ENCODE measurements around the gene XXYLT1.

Gene XXYLT1

GRCh38 chr3:195131176-195131575 lies 139.8 kb downstream of the XXYLT1 start:
- no peaks in the 10 kb centered on the region for H3K9me3 ChIP-seq
- no peaks in the 10 kb centered on the region for H3K36me3 ChIP-seq
- H3K27me3 ChIP-seq = no peaks in the 10 kb centered on the region
- H3K4me2 ChIP-seq = no peak overlapping the region
- no peak for TF ChIP-seq Cebpa-rat (IDR thresholded peaks at IDR 0.05)
- no peaks in the 10 kb centered on the region for H4K20me1 ChIP-seq
- no peak overlapping the region for H3K4me3 ChIP-seq
- H3K9ac ChIP-seq = no peak overlapping the region
- H3K4me1 ChIP-seq = peaks cover 35% of the 10 kb centered on the region
- H3K27ac ChIP-seq = no peak overlapping the region

DNA sequence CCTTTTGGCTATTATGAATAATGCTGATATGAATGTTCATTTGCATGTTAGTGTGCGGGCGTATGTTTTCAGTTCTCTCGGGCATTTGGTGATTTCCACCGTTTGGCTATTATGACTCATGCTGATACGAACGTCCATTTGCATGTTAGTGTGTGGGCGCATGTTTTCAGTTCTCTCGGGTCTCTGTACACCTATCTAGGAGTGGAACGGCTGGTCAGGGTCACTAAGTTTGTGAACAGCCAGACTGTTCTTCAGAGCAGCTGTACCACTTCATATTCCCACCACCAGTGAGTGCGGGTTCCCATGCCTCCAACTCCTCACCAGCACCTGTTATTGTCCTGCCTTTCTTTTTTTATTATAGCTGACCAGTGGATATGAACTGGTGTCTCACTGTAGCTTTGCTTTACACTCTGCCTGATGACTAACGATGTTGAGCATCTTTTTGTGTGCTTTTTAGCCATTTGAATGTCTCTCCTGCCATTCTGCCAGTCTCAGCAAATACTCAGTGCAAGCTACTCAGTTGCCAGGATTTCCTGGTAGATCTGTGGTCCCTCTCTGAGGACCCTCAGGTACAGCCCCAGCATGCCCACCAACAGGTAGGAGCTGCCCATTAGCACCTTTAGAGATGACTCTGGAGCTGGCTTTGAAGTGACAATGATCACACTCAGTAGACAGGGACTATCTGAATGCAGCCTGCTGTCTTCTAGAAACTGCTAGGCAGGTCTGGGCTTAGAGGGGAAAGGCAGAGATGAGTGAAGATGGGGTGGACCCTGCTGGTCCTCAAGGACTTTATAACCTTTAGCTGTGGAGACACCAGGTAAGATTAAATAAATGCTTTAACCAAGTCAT lies 141.1 kb downstream of the XXYLT1 start:
- H3K4me3 ChIP-seq = no peak overlapping the region
- no peak overlapping the region for H3K27ac ChIP-seq
- TF ChIP-seq Cebpa-rat (IDR thresholded peaks at IDR 0.05) = no peak

GRCh38 chr3:195129072-195129643 lies 141.8 kb downstream of the XXYLT1 start:
- H3K4me1 ChIP-seq = peaks cover 44% of the 10 kb centered on the region
- H3K36me3 ChIP-seq = no peaks in the 10 kb centered on the region
- no peak overlapping the region for H3K4me3 ChIP-seq
- H3K27me3 ChIP-seq = no peaks in the 10 kb centered on the region
- no peaks in the 10 kb centered on the region for H3K9me3 ChIP-seq
- no peak for TF ChIP-seq Cebpa-rat (IDR thresholded peaks at IDR 0.05)
- no peak overlapping the region for H3K27ac ChIP-seq
- no peak overlapping the region for H3K4me2 ChIP-seq
- no peaks in the 10 kb centered on the region for H4K20me1 ChIP-seq
- no peak overlapping the region for H3K9ac ChIP-seq

More for the DNA sequence above, 141.1 kb downstream of the XXYLT1 start:
- H3K4me1 ChIP-seq = peaks cover 37% of the 10 kb centered on the region
- no peaks in the 10 kb centered on the region for H3K9me3 ChIP-seq
- no peak overlapping the region for H3K9ac ChIP-seq
- no peaks in the 10 kb centered on the region for H3K27me3 ChIP-seq
- H3K4me2 ChIP-seq = no peak overlapping the region
- no peaks in the 10 kb centered on the region for H3K36me3 ChIP-seq
- no peaks in the 10 kb centered on the region for H4K20me1 ChIP-seq

DNA sequence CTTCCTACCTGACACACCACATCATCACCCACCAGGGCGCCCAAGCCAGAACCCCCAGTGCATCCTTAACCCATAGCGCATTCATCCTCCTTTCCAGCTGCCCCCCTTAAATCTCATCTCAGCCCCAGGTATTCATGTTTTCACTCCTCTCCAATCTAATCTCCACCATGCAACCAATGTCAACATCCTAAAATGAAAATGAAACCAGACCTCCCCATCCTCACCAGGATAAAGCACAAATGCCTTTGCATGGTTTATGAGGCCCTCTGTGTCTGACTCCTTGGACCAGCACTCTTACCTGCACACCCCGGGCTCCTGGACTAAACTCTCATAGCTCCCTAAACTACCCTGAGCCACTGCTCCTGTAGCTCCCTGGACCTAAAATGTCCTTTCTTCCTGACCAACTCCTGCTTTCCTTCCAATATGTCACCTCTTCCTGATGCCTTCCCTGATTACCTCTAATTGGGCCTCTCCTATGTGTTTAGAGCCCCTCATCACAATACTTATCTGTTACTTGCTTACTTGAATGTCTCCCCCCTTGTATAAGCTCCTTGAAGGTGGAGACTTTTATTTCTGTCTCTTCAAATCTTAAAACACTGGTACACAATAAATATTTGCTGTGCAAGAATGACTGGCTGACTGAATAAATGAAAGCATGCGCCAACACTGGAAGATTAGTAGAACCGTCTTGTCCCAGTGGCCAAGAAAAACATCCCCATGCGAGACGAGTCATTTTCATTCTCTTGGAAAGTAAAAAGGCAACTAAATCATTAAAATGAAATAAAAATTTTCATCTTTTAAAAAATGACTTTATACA lies 142.5 kb downstream of the XXYLT1 start:
- no peak for TF ChIP-seq Cebpa-rat (IDR thresholded peaks at IDR 0.05)
- H3K9me3 ChIP-seq = no peaks in the 10 kb centered on the region
- peak overlapping the region; percentile 83 for H3K4me2 ChIP-seq
- H3K27me3 ChIP-seq = no peaks in the 10 kb centered on the region
- no peaks in the 10 kb centered on the region for H3K36me3 ChIP-seq
- no peak overlapping the region for H3K4me3 ChIP-seq
- no peaks in the 10 kb centered on the region for H4K20me1 ChIP-seq
- H3K4me1 ChIP-seq = peaks cover 51% of the 10 kb centered on the region
- no peak overlapping the region for H3K9ac ChIP-seq
- H3K27ac ChIP-seq = no peak overlapping the region; the same call in 1 of the 2 replicates

DNA sequence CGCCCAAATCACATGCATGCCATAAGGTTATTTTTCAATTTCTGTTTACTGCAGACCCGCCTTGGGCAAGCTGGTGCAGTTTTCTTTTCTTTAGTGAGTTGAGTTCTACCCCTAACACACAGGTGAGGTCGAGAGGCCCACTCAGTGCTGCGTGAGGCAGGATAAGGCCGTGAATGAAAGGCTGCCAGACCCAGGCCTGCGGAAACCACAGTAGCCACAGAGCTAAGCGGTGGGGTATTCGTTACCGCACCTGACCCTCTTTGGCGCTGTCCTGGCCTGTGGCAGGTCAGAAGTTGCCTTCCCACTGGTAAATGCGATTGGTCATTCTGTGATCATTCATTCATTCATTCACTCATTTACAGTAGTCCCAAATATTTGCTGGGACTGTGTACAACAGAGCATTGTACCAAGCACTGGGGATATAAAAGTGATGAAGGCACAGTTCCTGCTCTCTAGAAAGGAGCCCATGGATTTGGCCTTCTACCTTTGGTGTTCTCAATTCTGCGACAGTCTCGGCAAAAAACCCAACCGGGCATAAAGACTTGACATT lies 144.8 kb downstream of the XXYLT1 start:
- peaks cover 65% of the 10 kb centered on the region for H3K4me1 ChIP-seq
- no peaks in the 10 kb centered on the region for H4K20me1 ChIP-seq
- peak overlapping the region; percentile 83 for H3K4me2 ChIP-seq
- no peaks in the 10 kb centered on the region for H3K36me3 ChIP-seq
- H3K9me3 ChIP-seq = no peaks in the 10 kb centered on the region
- TF ChIP-seq Cebpa-rat (IDR thresholded peaks at IDR 0.05) = no peak
- H3K27me3 ChIP-seq = no peaks in the 10 kb centered on the region
- H3K9ac ChIP-seq = peak overlapping the region; percentile 30; the same call in 1 of the 2 replicates
- peak overlapping the region; percentile 64; the same call in 1 of the 2 replicates for H3K27ac ChIP-seq
- H3K4me3 ChIP-seq = peak overlapping the region; percentile 34; the same call in 1 of the 2 replicates

DNA sequence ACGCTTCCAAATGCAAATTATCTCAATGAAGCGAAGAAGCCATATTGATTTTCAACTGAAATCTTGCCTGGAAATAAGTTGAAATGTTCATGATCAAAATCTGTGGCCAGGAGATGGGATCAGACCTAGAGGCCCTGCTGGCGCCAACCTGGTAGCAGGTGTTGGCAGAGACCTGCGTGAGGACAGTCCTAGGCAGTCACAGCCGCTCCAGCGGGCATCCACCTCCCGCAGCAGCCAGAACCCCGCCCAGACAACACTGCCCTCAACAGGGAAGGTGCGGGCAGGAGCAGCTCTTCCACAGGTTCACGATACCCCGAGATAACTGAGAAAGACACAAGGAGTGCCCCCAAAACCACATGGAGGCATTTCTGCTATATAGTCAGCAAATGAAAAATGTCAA lies 145.3 kb downstream of the XXYLT1 start:
- Histone ChIP-seq H3K4me2 (peak overlapping the region; percentile 83), H3K27me3 (no peaks in the 10 kb centered on the region), H3K36me3 (no peaks in the 10 kb centered on the region), H3K4me3 (0 out of 2 replicates have a peak overlapping the region, but pooled peaks have one; percentile 34), H4K20me1 (no peaks in the 10 kb centered on the region), H3K9me3 (no peaks in the 10 kb centered on the region), H3K4me1 (peaks cover 69% of the 10 kb centered on the region), H3K9ac (peak overlapping the region; percentile 30; the same call in 1 of the 2 replicates), H3K27ac (peak overlapping the region; percentile 64; the same call in 1 of the 2 replicates)
- TF ChIP-seq Cebpa-rat (IDR thresholded peaks at IDR 0.05) = no peak

GRCh38 chr3:195124378-195124992 lies 146.5 kb downstream of the XXYLT1 start:
- H3K4me2 ChIP-seq = peak overlapping the region; percentile 83
- no peak for TF ChIP-seq Cebpa-rat (IDR thresholded peaks at IDR 0.05)

GRCh38 chr3:195123281-195123691 lies 147.7 kb downstream of the XXYLT1 start:
- no peak for TF ChIP-seq Cebpa-rat (IDR thresholded peaks at IDR 0.05)
- H3K4me1 ChIP-seq = peaks cover 87% of the 10 kb centered on the region
- H3K9me3 ChIP-seq = no peaks in the 10 kb centered on the region
- H3K4me3 ChIP-seq = no peak overlapping the region
- 0 out of 2 replicates have a peak, but pooled peaks cover 2% of the 10 kb centered on the region for H4K20me1 ChIP-seq
- H3K27me3 ChIP-seq = no peaks in the 10 kb centered on the region
- peak overlapping the region; percentile 83 for H3K4me2 ChIP-seq
- H3K27ac ChIP-seq = no peak overlapping the region
- H3K9ac ChIP-seq = no peak overlapping the region
- H3K36me3 ChIP-seq = no peaks in the 10 kb centered on the region

More at GRCh38 chr3:195124378-195124992, 146.5 kb downstream of the XXYLT1 start:
- H4K20me1 ChIP-seq = no peaks in the 10 kb centered on the region
- H3K36me3 ChIP-seq = no peaks in the 10 kb centered on the region
- peak overlapping the region; percentile 28; the same call in 1 of the 2 replicates for H3K27ac ChIP-seq
- H3K9ac ChIP-seq = peak overlapping the region; percentile 50
- no peaks in the 10 kb centered on the region for H3K9me3 ChIP-seq
- peaks cover 78% of the 10 kb centered on the region for H3K4me1 ChIP-seq
- H3K4me3 ChIP-seq = no peak overlapping the region
- no peaks in the 10 kb centered on the region for H3K27me3 ChIP-seq

DNA sequence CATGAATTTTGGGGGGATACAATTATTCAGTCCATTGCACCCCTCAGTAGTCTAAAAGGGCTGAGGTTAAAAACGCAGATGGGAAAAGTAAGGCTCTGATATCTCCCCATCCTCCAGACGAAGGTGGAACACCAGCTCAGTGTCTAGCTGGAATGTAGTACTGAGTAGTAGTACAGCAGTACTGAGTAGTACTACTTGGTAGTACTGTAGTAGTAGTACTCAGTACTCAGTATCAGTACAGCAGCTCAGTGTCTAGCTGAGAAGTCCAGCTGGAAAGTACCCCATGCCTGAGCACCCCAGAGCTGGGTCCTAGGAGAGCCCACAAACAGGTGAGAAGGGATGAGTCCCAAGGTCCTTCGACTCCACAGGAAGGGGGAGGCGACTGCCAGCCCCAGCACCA lies 148.7 kb downstream of the XXYLT1 start:
- no peak overlapping the region for H3K9ac ChIP-seq
- peak overlapping the region; percentile 83 for H3K4me2 ChIP-seq
- H3K9me3 ChIP-seq = no peaks in the 10 kb centered on the region
- H4K20me1 ChIP-seq = 0 out of 2 replicates have a peak, but pooled peaks cover 5% of the 10 kb centered on the region
- no peak overlapping the region for H3K4me3 ChIP-seq
- no peaks in the 10 kb centered on the region for H3K27me3 ChIP-seq
- H3K27ac ChIP-seq = no peak overlapping the region; the same call in 1 of the 2 replicates
- H3K4me1 ChIP-seq = peaks cover 87% of the 10 kb centered on the region
- no peaks in the 10 kb centered on the region for H3K36me3 ChIP-seq
- TF ChIP-seq Cebpa-rat (IDR thresholded peaks at IDR 0.05) = no peak

All from BLaER1 (cell line).